ENCODE data around the gene DHRS13.

The DHRS13 gene

DNA sequence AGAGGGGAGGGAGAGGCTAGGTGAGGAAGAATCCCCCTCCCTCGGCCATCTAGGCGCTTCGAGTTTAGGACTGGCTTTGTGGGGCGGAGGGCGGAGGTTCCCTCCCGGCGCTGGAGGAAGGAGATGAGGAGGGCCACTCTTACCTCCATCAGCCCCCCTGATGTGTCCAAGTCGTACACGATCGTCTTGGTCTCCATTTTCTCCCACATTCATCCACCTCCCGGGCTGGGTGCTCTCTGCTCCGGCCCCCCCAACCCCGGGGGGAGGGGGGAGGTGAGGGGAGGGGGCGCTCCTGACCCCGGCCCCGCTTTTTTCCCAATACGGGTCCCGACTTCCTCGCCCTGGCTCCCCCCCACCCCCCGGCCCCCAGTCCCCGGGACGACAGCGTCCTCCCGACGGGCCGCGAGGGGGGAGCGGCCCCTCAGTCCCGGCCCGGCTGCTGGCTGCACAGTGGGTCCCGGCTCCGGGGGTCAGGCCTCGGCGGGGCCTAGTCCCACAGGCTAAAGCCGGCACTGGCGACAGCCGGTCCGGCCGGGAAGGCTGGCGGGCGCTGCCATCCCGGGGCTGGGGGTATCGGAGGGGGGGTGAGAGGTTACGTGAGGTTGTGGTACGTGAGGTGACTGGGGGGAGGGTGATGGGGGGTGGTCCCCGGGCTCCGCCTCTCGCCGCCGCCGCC is 48.0 kb upstream of the DHRS13 start:
- peaks cover 34% of the 10 kb centered on the region for H3K36me3 ChIP-seq (ENCODE audit: insufficient read depth, low read length)

GRCh38 chr17:28950017-28950751 is 47.3 kb upstream of the DHRS13 start:
- Histone ChIP-seq H4K20me1 (ENCODE audit: insufficient read depth, low read length) (peaks cover 40% of the 10 kb centered on the region), H3K36me3 (ENCODE audit: insufficient read depth, low read length) (peaks cover 40% of the 10 kb centered on the region), H2AFZ (ENCODE audit: low read depth, low read length) (peak overlapping the region; percentile 62), H3K9me3 (ENCODE audit: insufficient read depth, low read length, severe bottlenecking) (no peaks in the 10 kb centered on the region), H3K4me3 (ENCODE audit: low read depth in 1 of 2, low read length in 2 of 2) (peak overlapping the region; percentile 80 to 81), H3K4me2 (ENCODE audit: insufficient read depth, low read length) (peak overlapping the region; percentile 91), H3K27me3 (ENCODE audit: insufficient read depth, low read length, poor library complexity) (no peaks in the 10 kb centered on the region), H3K27ac (ENCODE audit: low read length) (peak overlapping the region; percentile 79), H3K79me2 (ENCODE audit: insufficient read depth, low read length) (peaks cover 60% of the 10 kb centered on the region), H3K4me1 (ENCODE audit: insufficient read depth, low read length) (peaks cover 46% of the 10 kb centered on the region), H3K9ac (ENCODE audit: low read depth, low read length) (peak overlapping the region; percentile 77)
- TF ChIP-seq, protein P1, sequence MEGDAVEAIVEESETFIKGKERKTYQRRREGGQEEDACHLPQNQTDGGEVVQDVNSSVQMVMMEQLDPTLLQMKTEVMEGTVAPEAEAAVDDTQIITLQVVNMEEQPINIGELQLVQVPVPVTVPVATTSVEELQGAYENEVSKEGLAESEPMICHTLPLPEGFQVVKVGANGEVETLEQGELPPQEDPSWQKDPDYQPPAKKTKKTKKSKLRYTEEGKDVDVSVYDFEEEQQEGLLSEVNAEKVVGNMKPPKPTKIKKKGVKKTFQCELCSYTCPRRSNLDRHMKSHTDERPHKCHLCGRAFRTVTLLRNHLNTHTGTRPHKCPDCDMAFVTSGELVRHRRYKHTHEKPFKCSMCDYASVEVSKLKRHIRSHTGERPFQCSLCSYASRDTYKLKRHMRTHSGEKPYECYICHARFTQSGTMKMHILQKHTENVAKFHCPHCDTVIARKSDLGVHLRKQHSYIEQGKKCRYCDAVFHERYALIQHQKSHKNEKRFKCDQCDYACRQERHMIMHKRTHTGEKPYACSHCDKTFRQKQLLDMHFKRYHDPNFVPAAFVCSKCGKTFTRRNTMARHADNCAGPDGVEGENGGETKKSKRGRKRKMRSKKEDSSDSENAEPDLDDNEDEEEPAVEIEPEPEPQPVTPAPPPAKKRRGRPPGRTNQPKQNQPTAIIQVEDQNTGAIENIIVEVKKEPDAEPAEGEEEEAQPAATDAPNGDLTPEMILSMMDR (IDR thresholded peaks at IDR 0.05; ENCODE audit: borderline replicate concordance, extremely low read depth, low read length, poor library complexity, severe bottlenecking): peak; percentile 9
- no peak for TF ChIP-seq EZH2 (IDR thresholded peaks at IDR 0.05; ENCODE audit: borderline replicate concordance, low read depth, low read length, severe bottlenecking)
- ATAC-seq (ENCODE audit: insufficient read depth, low read depth) (peak; percentile 1; the same call in 1 of the 3 replicates), DNase-seq (peak; percentile 73)

More for the DNA sequence above, 48.0 kb upstream of the DHRS13 start:
- Histone ChIP-seq H3K9me3 (ENCODE audit: insufficient read depth, low read length, severe bottlenecking) (no peaks in the 10 kb centered on the region), H3K27ac (ENCODE audit: low read length) (peak overlapping the region; percentile 79), H4K20me1 (ENCODE audit: insufficient read depth, low read length) (peaks cover 35% of the 10 kb centered on the region), H3K4me1 (ENCODE audit: insufficient read depth, low read length) (peaks cover 46% of the 10 kb centered on the region), H3K4me2 (ENCODE audit: insufficient read depth, low read length) (peak overlapping the region; percentile 91), H3K9ac (ENCODE audit: low read depth, low read length) (peak overlapping the region; percentile 77), H3K79me2 (ENCODE audit: insufficient read depth, low read length) (peaks cover 53% of the 10 kb centered on the region), H3K4me3 (ENCODE audit: low read depth in 1 of 2, low read length in 2 of 2) (peak overlapping the region; percentile 80 to 81), H3K27me3 (ENCODE audit: insufficient read depth, low read length, poor library complexity) (no peaks in the 10 kb centered on the region), H2AFZ (ENCODE audit: low read depth, low read length) (peak overlapping the region; percentile 62)
- TF ChIP-seq EZH2 (IDR thresholded peaks at IDR 0.05; ENCODE audit: borderline replicate concordance, low read depth, low read length, severe bottlenecking): no peak
- TF ChIP-seq, protein P1 (IDR thresholded peaks at IDR 0.05; ENCODE audit: borderline replicate concordance, extremely low read depth, low read length, poor library complexity, severe bottlenecking): no peak
- ATAC-seq (ENCODE audit: insufficient read depth, low read depth) (no peak), DNase-seq (no peak)

DNA sequence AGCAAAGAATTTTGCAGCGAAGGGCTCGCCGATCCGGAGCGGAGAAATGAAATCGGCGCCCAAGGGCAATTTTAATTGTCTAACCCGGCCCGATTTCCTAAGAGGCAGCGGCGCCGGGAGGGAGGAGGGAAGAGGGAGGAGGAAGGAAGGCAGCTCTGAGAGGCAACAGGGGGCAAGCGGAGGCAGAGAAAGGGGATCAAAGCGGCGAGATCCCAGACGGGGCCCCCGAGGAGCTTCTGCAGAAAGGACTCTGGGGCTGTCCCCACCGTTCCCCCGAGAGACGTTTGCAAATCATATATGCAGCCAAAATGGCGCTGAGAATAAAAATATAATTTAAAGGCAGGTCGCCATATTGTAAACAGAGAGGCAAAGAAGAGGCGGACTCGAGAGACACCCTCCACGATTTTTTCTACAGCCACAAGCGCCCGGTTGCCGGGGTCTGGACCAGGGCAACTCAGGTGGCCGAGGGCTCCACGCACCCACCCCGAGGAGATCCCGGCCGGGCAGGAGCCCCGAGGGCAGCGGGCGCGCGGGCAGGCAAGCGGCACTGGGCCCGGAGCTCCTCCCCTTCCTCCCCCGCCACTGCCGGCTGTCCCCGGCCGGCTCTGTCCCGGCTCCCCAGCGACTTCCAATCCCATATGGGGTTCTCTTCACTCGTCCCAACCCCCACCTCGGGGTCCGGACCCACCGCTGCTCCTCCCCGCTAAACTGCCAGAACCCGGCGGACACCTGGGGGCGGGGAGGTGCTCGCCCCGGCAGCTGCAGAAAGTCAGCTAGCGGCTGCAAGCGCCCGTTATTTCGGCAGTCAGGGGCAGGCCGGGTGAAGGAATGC is 46.5 kb upstream of the DHRS13 start:
- peak overlapping the region; percentile 77 for H3K9ac ChIP-seq (ENCODE audit: low read depth, low read length)
- peaks cover 46% of the 10 kb centered on the region for H3K4me1 ChIP-seq (ENCODE audit: insufficient read depth, low read length)
- no peaks in the 10 kb centered on the region for H3K9me3 ChIP-seq (ENCODE audit: insufficient read depth, low read length, severe bottlenecking)
- ATAC-seq (ENCODE audit: insufficient read depth, low read depth) (no peak), DNase-seq (peak; percentile 60)
- H3K27me3 ChIP-seq (ENCODE audit: insufficient read depth, low read length, poor library complexity): no peaks in the 10 kb centered on the region
- H4K20me1 ChIP-seq (ENCODE audit: insufficient read depth, low read length): peaks cover 47% of the 10 kb centered on the region
- peak overlapping the region; percentile 91 for H3K4me2 ChIP-seq (ENCODE audit: insufficient read depth, low read length)
- H3K27ac ChIP-seq (ENCODE audit: low read length): peak overlapping the region; percentile 79
- peak overlapping the region; percentile 62 for H2AFZ ChIP-seq (ENCODE audit: low read depth, low read length)
- peak overlapping the region; percentile 80 to 81 for H3K4me3 ChIP-seq (ENCODE audit: low read depth in 1 of 2, low read length in 2 of 2)
- peaks cover 68% of the 10 kb centered on the region for H3K79me2 ChIP-seq (ENCODE audit: insufficient read depth, low read length)
- H3K36me3 ChIP-seq (ENCODE audit: insufficient read depth, low read length): peaks cover 46% of the 10 kb centered on the region
- TF ChIP-seq, protein P1 (IDR thresholded peaks at IDR 0.05; ENCODE audit: borderline replicate concordance, extremely low read depth, low read length, poor library complexity, severe bottlenecking): no peak
- TF ChIP-seq EZH2 (IDR thresholded peaks at IDR 0.05; ENCODE audit: borderline replicate concordance, low read depth, low read length, severe bottlenecking): no peak

Measured in DND-41 (cell line).